ENCODE data around the gene NR2F1. TPM values are rescaled to one million over a fixed set of nuclear protein-coding genes. Genes with fewer than 3 reads are reported as not detected.

NR2F1 gene
- total RNA-seq, 1 experiment from 2014 or later, result 51.2 TPM

DNA sequence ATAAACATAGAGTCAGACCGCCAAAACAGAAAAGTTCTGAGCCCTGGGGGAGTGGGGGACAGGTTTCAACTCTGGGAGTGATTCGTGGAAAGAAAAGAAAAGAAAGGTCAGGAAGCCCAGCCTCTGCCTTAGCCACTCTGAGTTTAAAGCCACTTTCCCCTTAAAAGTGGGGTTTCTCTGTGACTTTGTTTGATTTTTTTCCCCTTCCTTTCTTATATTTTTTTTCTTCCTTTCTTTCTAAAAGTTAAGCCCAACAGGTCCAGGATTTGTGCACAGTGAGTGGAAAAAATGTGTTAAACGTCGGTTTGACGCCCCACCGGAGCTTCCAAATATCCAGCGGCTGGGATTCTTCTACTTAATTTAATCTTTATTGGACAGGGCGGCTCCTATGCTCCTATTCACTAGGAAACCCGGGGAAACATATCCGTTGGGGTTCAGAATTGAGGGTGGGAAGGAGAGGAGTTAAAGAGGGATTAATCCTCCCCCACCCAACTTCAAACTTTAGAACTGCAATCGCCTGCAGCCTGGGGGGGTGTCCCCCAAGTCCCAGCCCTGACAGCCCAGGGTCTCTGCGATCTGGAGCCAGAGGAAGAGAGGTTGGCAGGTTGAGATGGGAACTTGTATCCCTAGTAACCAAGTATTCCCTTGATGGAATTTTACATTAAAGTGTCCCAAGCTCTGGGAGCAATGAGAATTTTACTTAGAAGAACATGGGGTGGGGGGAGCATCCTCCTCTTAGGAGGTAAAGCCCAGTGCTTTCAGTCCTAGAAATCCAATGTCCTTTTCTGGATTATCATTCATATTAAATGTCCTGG lies 8.3 kb upstream of the NR2F1 start:
- Histone ChIP-seq H3K9me2 (ENCODE audit: insufficient read depth) (no peaks in the 10 kb centered on the region), H3K27me3 (ENCODE audit: insufficient read depth, low read length) (no peaks in the 10 kb centered on the region), H3K4me2 (ENCODE audit: low read length) (no peak overlapping the region), H4K20me1 (ENCODE audit: insufficient read depth) (no peaks in the 10 kb centered on the region), H3K4me1 (ENCODE audit: control insufficient read depth in 1 of 2, insufficient read depth in 2 of 2, low read length in 2 of 2) (peaks cover 7 to 23% of the 10 kb centered on the region in 2 experiments; a peak in 3 of 4 replicates), H3K9me3 (ENCODE audit: control insufficient read depth in 1 of 2, insufficient read depth in 1 of 2, low read depth in 1 of 2, low read length in 2 of 2) (no peaks in the 10 kb centered on the region), H3K36me3 (ENCODE audit: control insufficient read depth in 1 of 2, insufficient read depth in 2 of 2, low read length in 2 of 2) (no peaks in the 10 kb centered on the region), H3K27ac (ENCODE audit: low read depth, low read length) (no peak overlapping the region), H3K4me3 (replicated peaks in 1 of 2; ENCODE audit: low read depth in 1 of 2, low read length in 2 of 2) (no peak overlapping the region), H2AFZ (ENCODE audit: low read depth, low read length, poor library complexity, severe bottlenecking) (no peak overlapping the region), H3K9ac (ENCODE audit: low read length) (no peak overlapping the region), H3K79me2 (ENCODE audit: insufficient read depth, low read length) (no peaks in the 10 kb centered on the region)
- BruUV-seq (replicated peaks), result no TSS peak
- POLR2A ChIA-PET, result no interaction called here
- RAD21 ChIA-PET (ENCODE audit: low non-redundant PET in 1 of 2, low total read pairs in 2 of 2, uncharacterized antibody in 2 of 2, unreplicated experiment in 2 of 2), result no interaction called here
- TF ChIP-seq YY1 (IDR thresholded peaks at IDR 0.05; ENCODE audit: extremely low read depth, insufficient replicate concordance, low read depth, low read length), result no peak
- no peak for TF ChIP-seq CEBPB (IDR thresholded peaks at IDR 0.05; ENCODE audit: low read depth)
- no peak for TF ChIP-seq POLR2AphosphoS5 (IDR thresholded peaks at IDR 0.05; ENCODE audit: low read depth, low read length)
- TF ChIP-seq, protein P1, sequence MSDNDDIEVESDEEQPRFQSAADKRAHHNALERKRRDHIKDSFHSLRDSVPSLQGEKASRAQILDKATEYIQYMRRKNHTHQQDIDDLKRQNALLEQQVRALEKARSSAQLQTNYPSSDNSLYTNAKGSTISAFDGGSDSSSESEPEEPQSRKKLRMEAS (IDR thresholded peaks at IDR 0.05), result no peak
- no peak for TF ChIP-seq RAD21 (IDR thresholded peaks at IDR 0.05; ENCODE audit: low read depth)
- no peak for TF ChIP-seq SP1 (IDR thresholded peaks at IDR 0.05; ENCODE audit: low read depth)
- TF ChIP-seq ELF1 (IDR thresholded peaks at IDR 0.05; ENCODE audit: borderline replicate concordance, low read depth), result no peak
- TF ChIP-seq TCF7L2 (IDR thresholded peaks at IDR 0.05; ENCODE audit: borderline replicate concordance, extremely low read depth, insufficient read depth, insufficient read length), result no peak
- ATAC-seq, result no peak
- DNase-seq (ENCODE audit: low read depth, low spot score), result no peak
- CTCF ChIA-PET, result no interaction called here
- intact Hi-C loops (cut with micrococcal nuclease), result no loop called here

All from HCT116 (cell line).